SU-DHL-6 (cell line): ENCODE results near the gene SUGCT.

ENCODE experiments used
- CTCF ChIP-seq: fragments of 200-600 bp; sonication (generic); IDR thresholded peaks from one replicate; pipeline ENCODE4 v1.5.1; 2017; ENCODE audit warnings: antibody characterized with exemption, mild to moderate bottlenecking, low read length, moderate library complexity; ENCODE audit not compliant: insufficient read depth, poor library complexity, severe bottlenecking
- EZH2phosphoT487 ChIP-seq: fragments of 200-600 bp; sonication (generic), shearing (Covaris generic); conservative IDR thresholded peaks from 2 replicates; pipeline ENCODE4 v1.6.1; 2018; ENCODE audit warnings: mild to moderate bottlenecking, antibody characterized with exemption, low read length, moderate library complexity, mixed read lengths

GRCh38 chr7:40658729-40659128 lies 523.9 kb downstream of the SUGCT start:
- TF ChIP-seq CTCF: no peak
- no peak for TF ChIP-seq EZH2phosphoT487
